RWPE1 (cell line): Measurements from ENCODE around the gene CTBP2.

Source experiments
- CTCF ChIA-PET: fragments of 350-600 bp; sonication (Branson Sonifier 250); formaldehyde crosslinking; extraction: SDS; loops from one replicate; lab custom pipeline; 2021; lab: Yijun Ruan, JAX
- POLR2A ChIA-PET: fragments of 400-600 bp; formaldehyde crosslinking; extraction: SDS; loops from one replicate; lab custom pipeline; 2020; ENCODE audit warnings: antibody characterized with exemption; ENCODE audit not compliant: low non-redundant PET; lab: Yijun Ruan, JAX
- DNase-seq: peaks from one replicate; pipeline ENCODE4 v3.0.0; 2012; ENCODE audit warnings: low spot score
- H3K27ac ChIP-seq: fragments of 450-650 bp; 2 replicates; pipeline ENCODE4 v1.5.1; 2017
- CTCF ChIP-seq: fragments of 450-650 bp; conservative IDR thresholded peaks from 2 replicates; pipeline ENCODE4 v1.5.1; 2017; ENCODE audit warnings: low read depth, mild to moderate bottlenecking

CTBP2 gene

DNA sequence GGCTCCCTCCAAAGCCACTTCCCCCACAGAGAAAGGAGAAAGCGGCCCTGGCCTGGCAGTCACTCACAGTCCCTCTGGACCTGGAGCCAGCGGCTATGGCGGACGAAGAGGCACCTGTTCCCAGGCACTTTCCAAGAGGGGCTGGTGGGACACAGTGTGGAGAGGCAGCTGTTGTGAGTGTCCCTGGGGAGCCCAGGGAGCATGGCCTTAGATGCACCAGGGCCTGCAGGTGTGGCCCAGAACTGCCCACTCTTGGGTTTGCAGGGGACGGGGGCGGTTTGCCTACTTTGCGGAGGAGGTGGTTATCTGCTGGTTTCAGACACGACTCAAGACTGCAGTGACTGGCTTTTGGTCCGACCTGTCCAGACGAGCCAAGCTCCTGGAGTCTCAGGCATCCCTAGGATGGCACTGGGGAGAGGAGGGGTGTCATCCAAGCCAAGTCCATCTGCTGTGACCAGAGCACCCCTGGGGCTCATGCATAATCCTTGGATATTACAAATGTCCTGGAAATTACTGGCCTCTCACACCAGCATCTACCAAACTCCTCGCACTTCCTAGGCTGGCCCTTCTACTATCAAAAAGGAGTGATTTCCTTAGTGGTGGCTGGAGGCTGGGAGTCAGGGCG lies 18.4 kb downstream of the CTBP2 start:
- TF ChIP-seq CTCF: no peak
- no peak for DNase-seq
- POLR2A ChIA-PET: no interaction called here
- H3K27ac ChIP-seq: peak overlapping the region; percentile 44
- CTCF ChIA-PET: no interaction called here

DNA sequence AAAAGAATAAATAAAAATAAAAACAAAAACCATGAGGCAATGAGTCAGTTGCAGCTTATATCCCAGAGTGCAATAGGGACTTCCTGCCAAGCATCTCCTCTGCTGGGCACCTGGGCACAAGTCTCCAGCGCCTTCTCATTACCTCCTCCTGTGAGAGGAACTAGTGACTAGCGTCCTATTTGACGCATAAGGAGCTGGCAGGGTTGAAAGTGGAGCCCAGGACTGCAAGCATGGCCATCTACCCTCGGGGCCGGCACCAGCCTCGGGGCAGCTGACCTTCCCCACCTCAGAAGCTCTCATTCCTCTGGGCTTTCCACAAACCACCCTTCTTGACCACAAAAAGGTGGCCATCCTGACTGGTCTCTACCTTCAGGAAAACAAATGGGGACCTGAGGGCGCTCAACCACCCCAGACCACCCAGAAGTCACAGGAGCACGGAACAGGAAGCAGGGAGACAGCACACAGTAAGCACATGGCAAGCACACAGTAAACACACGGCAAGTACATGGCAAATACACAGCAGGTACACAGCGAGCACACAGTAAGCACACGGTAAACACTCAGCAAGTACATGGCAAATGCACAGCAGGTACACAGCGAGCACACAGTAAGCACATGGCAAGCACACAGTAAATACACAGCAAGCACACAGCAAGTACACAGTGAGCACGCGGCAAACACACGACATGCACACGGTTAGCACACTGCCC lies 19.1 kb downstream of the CTBP2 start:
- no peak for TF ChIP-seq CTCF
- CTCF ChIA-PET: no interaction called here
- POLR2A ChIA-PET: no interaction called here
- no peak for DNase-seq
- H3K27ac ChIP-seq: peak overlapping the region; percentile 44

- ChIA-PET CTCF (no interaction called here), POLR2A (no interaction called here)
Observed at GRCh38 chr10:125140151-125140550, 20.2 kb downstream of the CTBP2 start.

GRCh38 chr10:125137601-125138438 lies 22.5 kb downstream of the CTBP2 start:
- DNase-seq: no peak
- ChIA-PET POLR2A (no interaction called here), CTCF (interaction anchor here (0.5 kb wide), 1 partner anchor 51 kb away, joined by 3 read pairs; no protein-coding TSS in a partner anchor)
- TF ChIP-seq CTCF: no peak
- peak overlapping the region; percentile 16; the same call in 1 of the 2 replicates for H3K27ac ChIP-seq

More at GRCh38 chr10:125140151-125140550, 20.2 kb downstream of the CTBP2 start:
- H3K27ac ChIP-seq: no peak overlapping the region
- TF ChIP-seq CTCF: no peak
- DNase-seq: no peak

DNA sequence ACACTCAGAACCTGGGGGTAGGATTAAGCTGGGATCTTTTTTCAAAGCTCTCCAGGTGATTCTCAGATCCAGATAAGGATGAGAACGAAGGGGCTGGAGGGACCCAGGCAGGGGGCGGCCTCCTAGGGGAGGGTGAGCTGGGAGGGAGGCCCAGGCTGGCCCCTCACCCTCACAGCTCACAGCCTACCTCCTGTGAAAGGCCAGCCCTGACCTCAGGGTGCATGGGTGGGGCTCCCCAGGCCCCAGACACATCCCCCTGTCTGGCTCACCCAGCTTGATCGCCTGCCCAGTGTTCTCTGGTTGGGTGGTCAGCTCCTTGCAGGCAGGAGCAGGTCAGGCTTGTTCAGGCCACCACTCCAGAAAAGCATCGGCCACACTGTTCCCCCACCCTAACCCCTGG lies 24.3 kb downstream of the CTBP2 start:
- no peak for TF ChIP-seq CTCF
- ChIA-PET CTCF (interaction anchor here (0.9 to 1.0 kb wide), 2 partner anchors 75 to 88 kb away, joined by 3 to 4 read pairs; no protein-coding TSS in a partner anchor), POLR2A (no interaction called here)
- peak overlapping the region; percentile 34 for H3K27ac ChIP-seq
- DNase-seq: no peak

DNA sequence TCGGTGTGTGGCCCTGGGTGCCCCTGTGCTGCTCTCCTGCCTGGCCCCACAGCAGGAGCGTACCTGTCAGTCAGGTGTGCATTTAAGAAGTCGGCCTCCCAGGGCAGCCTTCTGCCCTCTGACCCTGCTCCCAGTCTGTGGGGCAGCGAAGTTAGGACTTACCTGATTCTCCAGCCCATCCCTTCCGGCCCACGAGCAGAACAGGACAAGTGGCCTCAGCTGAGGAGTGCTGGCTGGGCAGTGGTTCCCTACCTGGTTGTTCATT lies 24.7 kb downstream of the CTBP2 start:
- CTCF ChIA-PET: interaction anchor here (1.0 kb wide), 1 partner anchor 88 kb away, joined by 3 read pairs; no protein-coding TSS in a partner anchor

More for the DNA sequence above, 24.7 kb downstream of the CTBP2 start:
- TF ChIP-seq CTCF: no peak
- DNase-seq: no peak
- peak overlapping the region; percentile 34 for H3K27ac ChIP-seq
- POLR2A ChIA-PET: no interaction called here
